Neuronal stem cell (in vitro differentiated cells): ENCODE data around the gene ARL5C.
A peak's percentile ranks its signal among the peaks of the same experiment; 100 is the strongest.

ENCODE experiments used
- DNase-seq: peaks from one replicate; pipeline ENCODE4 v3.0.0-alpha.2; 2013; ENCODE audit warnings: low spot score
- H2AFZ ChIP-seq: one replicate; pipeline ENCODE4 v1.6.1; 2013; ENCODE audit warnings: mild to moderate bottlenecking, low read length, inconsistent platforms
- H2AK5ac ChIP-seq: 2 replicates; pipeline ENCODE4 v1.6.1; 2013; ENCODE audit warnings: low read depth, mild to moderate bottlenecking, inconsistent platforms, low read length, moderate library complexity, mixed read lengths
- H2BK120ac ChIP-seq: 2 replicates; pipeline ENCODE4 v1.6.1; 2013; ENCODE audit warnings: low read depth, mild to moderate bottlenecking, inconsistent platforms, low read length, moderate library complexity, mixed read lengths
- H2BK12ac ChIP-seq: one replicate; pipeline ENCODE4 v1.6.1; 2013; ENCODE audit warnings: low read length, inconsistent platforms
- H2BK15ac ChIP-seq: 2 replicates; pipeline ENCODE4 v1.6.1; 2013; ENCODE audit warnings: mild to moderate bottlenecking, low read length, inconsistent platforms, mixed read lengths
- H2BK5ac ChIP-seq: one replicate; pipeline ENCODE4 v1.6.1; 2013; ENCODE audit warnings: inconsistent platforms, mild to moderate bottlenecking, low read length, moderate library complexity
- H3K14ac ChIP-seq: one replicate; pipeline ENCODE4 v1.6.1; 2013; ENCODE audit warnings: low read length, inconsistent platforms
- H3K18ac ChIP-seq: 2 replicates; pipeline ENCODE4 v1.6.1; 2013; ENCODE audit warnings: low read length, inconsistent platforms
- H3K23ac ChIP-seq: 2 replicates; pipeline ENCODE4 v1.6.1; 2013; ENCODE audit warnings: low read depth, mild to moderate bottlenecking, mixed read lengths, low read length, inconsistent platforms; ENCODE audit not compliant: poor library complexity
- H3K27ac ChIP-seq: replicated peaks from 3 replicates; pipeline ENCODE4 v1.5.1; 2013; ENCODE audit warnings: low read length, inconsistent platforms
- H3K27me3 ChIP-seq, 3 experiments: 2 replicates each; pipeline ENCODE4 v1.6.1; 2013; ENCODE audit warnings: low read length in 3 of 3, mild to moderate bottlenecking in 2 of 3, inconsistent platforms in 1 of 3, low read depth in 1 of 3, mixed read lengths in 1 of 3, moderate library complexity in 1 of 3; ENCODE audit not compliant: control insufficient read depth in 3 of 3, insufficient read depth in 3 of 3
- H3K36me3 ChIP-seq, 2 donors: replicated peaks in 1 of 2; 2 replicates each; pipeline ENCODE4 v1.6.1; 2013; ENCODE audit warnings: low read length in 2 of 2; ENCODE audit not compliant: control insufficient read depth in 2 of 2, insufficient read depth in 2 of 2
- H3K4ac ChIP-seq: 2 replicates; pipeline ENCODE4 v1.6.1; 2013; ENCODE audit warnings: inconsistent platforms, mild to moderate bottlenecking, low read length, moderate library complexity
- H3K4me1 ChIP-seq, 2 donors: 1 replicate in 1 of 2; 2 replicates in 1 of 2; pipeline ENCODE4 v1.6.1; 2013; ENCODE audit warnings: low read length in 2 of 2, low read depth in 1 of 2; ENCODE audit not compliant: control insufficient read depth in 2 of 2, insufficient read depth in 1 of 2
- H3K4me2 ChIP-seq: one replicate; pipeline ENCODE4 v1.6.1; 2013; ENCODE audit warnings: mild to moderate bottlenecking, low read length, inconsistent platforms; ENCODE audit not compliant: insufficient read depth, poor library complexity, severe bottlenecking
- H3K4me3 ChIP-seq, 2 donors: 2 replicates each; pipeline ENCODE4 v1.5.1; 2013; ENCODE audit warnings: low read length in 2 of 2, mild to moderate bottlenecking in 2 of 2, inconsistent platforms in 1 of 2, moderate library complexity in 1 of 2
- H3K79me1 ChIP-seq: one replicate; pipeline ENCODE4 v1.6.1; 2013; ENCODE audit warnings: low read depth, mild to moderate bottlenecking, inconsistent platforms, low read length, moderate library complexity
- H3K9ac ChIP-seq: one replicate; pipeline ENCODE4 v1.6.1; 2013; ENCODE audit warnings: mild to moderate bottlenecking, low read depth, low read length, inconsistent platforms; ENCODE audit not compliant: poor library complexity
- H3K9me3 ChIP-seq, 2 donors: replicated peaks in 1 of 2; 2 replicates each; pipeline versions ENCODE3 to v1.6.1; 2013; ENCODE audit warnings: low read length in 2 of 2, mild to moderate bottlenecking in 2 of 2, inconsistent platforms in 1 of 2, low read depth in 1 of 2, mixed read lengths in 1 of 2, moderate library complexity in 1 of 2; ENCODE audit not compliant: control insufficient read depth in 2 of 2, insufficient read depth in 1 of 2
- H4K8ac ChIP-seq: one replicate; pipeline ENCODE4 v1.6.1; 2013; ENCODE audit warnings: low read depth, mild to moderate bottlenecking, inconsistent platforms, low read length, moderate library complexity
- H4K91ac ChIP-seq: one replicate; pipeline ENCODE4 v1.6.1; 2013; ENCODE audit warnings: low read length, low read depth, mild to moderate bottlenecking, inconsistent platforms; ENCODE audit not compliant: poor library complexity
- WGBS, 2 donors: extraction: QIAGEN DNeasy Blood & Tissue Kit; methylation state at CpG; one replicate each; pipeline ENCODE4 v1.1.7; 2013; ENCODE audit warnings: missing lambda C conversion rate in 2 of 2, mixed read lengths in 1 of 2; ENCODE audit not compliant: insufficient read length in 2 of 2, insufficient replicate concordance in 1 of 2; ENCODE audit errors: extremely low coverage in 2 of 2; 5-methylcytosine and 5-hydroxymethylcytosine counted together

ARL5C gene

GRCh38 chr17:39194089-39194984 is 28.4 kb upstream of the ARL5C start:
- H3K9ac ChIP-seq = peak overlapping the region; percentile 64
- peak overlapping the region; percentile 61 for H3K18ac ChIP-seq
- peak overlapping the region in 1 of 2 donors; percentile 18 for H3K4me3 ChIP-seq
- peak overlapping the region; percentile 55 for H2BK15ac ChIP-seq
- no peak overlapping the region for H3K4ac ChIP-seq
- H3K79me1 ChIP-seq = peaks cover 14% of the 10 kb centered on the region
- WGBS, 2 donors = no CpG with 5 or more reads among the region's 20 CpGs
- H3K14ac ChIP-seq = no peak overlapping the region
- H3K4me2 ChIP-seq = peak overlapping the region; percentile 58
- H3K23ac ChIP-seq = peak overlapping the region; percentile 57
- H2AFZ ChIP-seq = no peak overlapping the region
- peak; percentile 36 for DNase-seq
- peaks cover 9 to 28% of the 10 kb centered on the region in 2 donors for H3K4me1 ChIP-seq
- H2AK5ac ChIP-seq = peak overlapping the region; percentile 62
- no peaks in the 10 kb centered on the region for H3K27me3 ChIP-seq
- no peak overlapping the region for H2BK120ac ChIP-seq
- no peak overlapping the region for H4K91ac ChIP-seq
- peak overlapping the region; percentile 69 for H3K27ac ChIP-seq
- peak overlapping the region; percentile 16 for H2BK5ac ChIP-seq
- peak overlapping the region; percentile 78 for H2BK12ac ChIP-seq
- peaks cover 28 to 36% of the 10 kb centered on the region in 2 donors for H3K36me3 ChIP-seq
- no peak overlapping the region for H4K8ac ChIP-seq
- H3K9me3 ChIP-seq = peaks cover 0 to 2% of the 10 kb centered on the region in 2 donors

GRCh38 chr17:39193346-39193745 is 27.4 kb upstream of the ARL5C start:
- no peak overlapping the region for H4K8ac ChIP-seq
- H3K23ac ChIP-seq = no peak overlapping the region
- no peak overlapping the region for H2BK12ac ChIP-seq
- H3K27ac ChIP-seq = no peak overlapping the region
- no peak overlapping the region for H2BK120ac ChIP-seq
- H3K14ac ChIP-seq = no peak overlapping the region
- no peaks in the 10 kb centered on the region for H3K27me3 ChIP-seq
- peak overlapping the region; percentile 16 for H2BK5ac ChIP-seq
- H3K4me2 ChIP-seq = no peak overlapping the region
- H3K18ac ChIP-seq = no peak overlapping the region
- peak overlapping the region in 1 of 2 donors; percentile 64 for H3K4me3 ChIP-seq
- peaks cover 0 to 2% of the 10 kb centered on the region in 2 donors for H3K9me3 ChIP-seq
- H3K4ac ChIP-seq = no peak overlapping the region
- no peak overlapping the region for H2AK5ac ChIP-seq
- H3K36me3 ChIP-seq = peaks cover 29 to 40% of the 10 kb centered on the region in 2 donors
- peak overlapping the region; percentile 75 for H3K9ac ChIP-seq
- H3K79me1 ChIP-seq = peaks cover 14% of the 10 kb centered on the region
- no peak overlapping the region for H2AFZ ChIP-seq
- H3K4me1 ChIP-seq = peaks cover 9 to 28% of the 10 kb centered on the region in 2 donors
- no peak overlapping the region for H4K91ac ChIP-seq
- no peak overlapping the region for H2BK15ac ChIP-seq
- WGBS, 2 donors = no CpG with 5 or more reads among the region's 10 CpGs
- no peak for DNase-seq

- Histone ChIP-seq H2AK5ac (no peak overlapping the region), H3K14ac (no peak overlapping the region), H3K36me3 (peaks cover 29 to 41% of the 10 kb centered on the region in 2 donors), H3K27me3 (no peaks in the 10 kb centered on the region), H3K27ac (no peak overlapping the region), H3K18ac (no peak overlapping the region), H4K91ac (no peak overlapping the region), H2BK15ac (no peak overlapping the region), H3K4me1 (peaks cover 9 to 26% of the 10 kb centered on the region in 2 donors), H3K9ac (peak overlapping the region; percentile 75), H2BK120ac (no peak overlapping the region), H3K79me1 (peaks cover 14% of the 10 kb centered on the region), H3K4me3 (peak overlapping the region in 1 of 2 donors; percentile 64), H2BK5ac (no peak overlapping the region), H2AFZ (no peak overlapping the region), H3K4me2 (no peak overlapping the region), H3K9me3 (peaks cover 0 to 2% of the 10 kb centered on the region in 2 donors), H2BK12ac (no peak overlapping the region), H3K4ac (no peak overlapping the region), H4K8ac (no peak overlapping the region), H3K23ac (no peak overlapping the region)
- DNase-seq = no peak
- WGBS, 2 donors = no CpG with 5 or more reads among the region's 16 CpGs
These were observed 26.9 kb upstream of the ARL5C start for GRCh38 chr17:39192901-39193300.

DNA sequence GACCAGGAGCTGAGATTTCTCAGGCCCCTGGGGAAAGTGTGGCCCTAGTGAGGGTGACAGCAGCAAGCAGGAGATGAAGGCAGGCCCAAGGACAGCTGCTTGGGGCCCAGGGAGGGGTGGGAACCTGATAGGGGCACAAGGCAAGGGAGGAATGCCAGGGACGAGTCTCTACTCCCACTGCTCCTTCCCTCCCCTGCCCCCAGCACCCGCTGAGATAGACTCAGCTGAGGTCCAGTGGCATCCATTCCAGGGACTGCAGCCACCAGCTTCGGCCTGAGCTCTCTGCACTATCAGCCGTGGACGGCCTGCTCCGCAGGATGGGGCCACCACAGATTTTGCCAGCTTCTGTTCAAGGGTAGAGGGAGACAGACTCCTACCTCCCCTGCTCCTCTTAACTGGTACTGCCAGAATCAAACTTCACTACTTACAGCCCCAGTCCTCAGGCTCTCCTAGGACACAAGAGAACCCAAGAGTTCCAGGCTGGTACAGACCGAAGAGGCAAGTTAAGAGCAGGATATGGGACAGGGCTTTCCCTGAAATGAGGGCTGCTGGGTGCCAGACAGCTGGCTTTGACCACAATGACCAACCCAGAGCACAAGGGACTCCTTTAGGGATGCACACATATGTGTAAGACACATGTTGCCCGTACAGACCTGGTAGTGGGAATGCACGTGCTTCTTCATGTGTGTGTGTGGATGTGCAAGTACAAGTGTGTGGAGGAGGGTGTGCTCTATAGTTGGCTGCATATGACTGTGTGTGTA is 26.0 kb upstream of the ARL5C start:
- Histone ChIP-seq H3K4me2 (no peak overlapping the region), H3K27ac (no peak overlapping the region), H3K36me3 (peaks cover 37 to 51% of the 10 kb centered on the region in 2 donors), H3K27me3 (no peaks in the 10 kb centered on the region), H3K18ac (no peak overlapping the region), H2BK12ac (no peak overlapping the region), H4K91ac (no peak overlapping the region), H2BK15ac (no peak overlapping the region), H3K4ac (no peak overlapping the region), H3K9me3 (peaks cover 0 to 2% of the 10 kb centered on the region in 2 donors), H2AK5ac (no peak overlapping the region), H2AFZ (no peak overlapping the region), H2BK5ac (no peak overlapping the region), H3K9ac (peak overlapping the region; percentile 44), H3K23ac (peak overlapping the region; percentile 73), H3K79me1 (peaks cover 14% of the 10 kb centered on the region), H3K14ac (no peak overlapping the region), H3K4me3 (no peak overlapping the region), H3K4me1 (peaks cover 9 to 25% of the 10 kb centered on the region in 2 donors), H4K8ac (no peak overlapping the region), H2BK120ac (no peak overlapping the region)
- no peak for DNase-seq
- no CpG with 5 or more reads among the region's 9 CpGs for WGBS, 2 donors
